CD4-positive, alpha-beta T cell treated with Interleukin-10 for 1 hour (primary cell): Measurements from ENCODE around the gene FPR2.
A peak's percentile ranks its signal among the peaks of the same experiment; 100 is the strongest.
"Not testable (repeated sequence)": the region's sequence is repeated elsewhere in the genome, so short reads cannot be mapped to it uniquely, and the experiment has no call there.

Experiments used
- DNase-seq: peaks from one replicate; pipeline ENCODE4 v3.0.0-alpha.2; 2020

FPR2 gene

DNA sequence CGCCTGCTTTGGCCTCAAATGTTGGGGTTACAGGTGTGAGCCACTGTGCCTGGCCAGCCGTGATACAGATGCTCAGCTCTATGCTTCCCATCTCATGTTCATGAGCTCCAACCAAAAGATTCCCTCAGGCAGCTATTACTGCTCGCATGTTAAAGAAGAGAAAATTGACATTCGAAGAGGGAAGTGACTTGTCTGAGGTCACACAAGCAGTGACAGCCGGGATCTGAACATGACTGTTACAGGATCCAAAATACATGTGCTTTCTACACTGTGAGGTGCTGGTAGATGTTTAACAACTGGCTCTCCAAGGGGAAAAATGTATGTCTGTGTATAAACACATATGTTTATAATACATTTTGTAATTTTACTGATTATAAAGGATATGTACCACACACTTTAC is 20.6 kb upstream of the FPR2 start:
- no peak for DNase-seq

DNA sequence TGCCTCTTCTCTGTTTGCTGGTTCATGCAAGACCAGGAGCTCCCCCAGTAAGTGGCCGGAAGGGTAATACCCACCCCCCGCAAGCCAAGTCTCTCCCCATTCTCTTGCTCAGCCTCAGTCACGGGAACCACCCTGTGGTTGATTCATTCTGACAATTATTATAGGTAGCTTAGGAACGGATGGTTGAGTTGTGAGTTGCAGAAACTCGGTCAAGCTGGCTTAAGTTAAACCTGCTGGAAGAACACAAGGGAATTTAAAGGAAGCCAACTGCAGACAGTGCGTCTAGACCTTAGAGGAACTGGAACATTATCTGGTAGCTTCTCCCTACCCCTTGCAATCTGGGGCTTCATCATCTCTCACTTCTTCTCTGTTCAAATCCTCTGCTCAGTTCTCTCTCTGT is 18.2 kb upstream of the FPR2 start:
- DNase-seq = no peak

- no peak for DNase-seq
These were observed 17.6 kb upstream of the FPR2 start for GRCh38 chr19:51743405-51743804.

DNA sequence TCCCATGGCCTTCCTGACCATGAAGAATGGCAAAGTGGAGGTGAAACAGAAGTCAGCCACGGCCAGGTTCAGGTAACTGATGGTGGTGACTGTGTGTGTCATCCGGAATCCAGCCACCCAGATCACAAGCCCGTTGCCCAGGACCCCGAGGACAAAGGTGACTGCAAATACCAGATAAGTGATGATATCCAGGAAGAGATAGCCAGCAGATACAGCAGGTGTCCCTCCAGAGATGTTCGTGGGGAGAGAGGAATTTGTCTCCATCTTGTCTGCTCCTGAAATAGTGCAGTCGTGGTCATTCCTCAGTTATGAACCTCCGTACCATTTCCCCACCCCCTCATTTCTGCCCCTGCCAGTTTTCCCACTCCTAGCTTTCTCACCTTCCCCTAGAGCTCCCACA is 14.2 kb upstream of the FPR2 start:
- DNase-seq = no peak

DNA sequence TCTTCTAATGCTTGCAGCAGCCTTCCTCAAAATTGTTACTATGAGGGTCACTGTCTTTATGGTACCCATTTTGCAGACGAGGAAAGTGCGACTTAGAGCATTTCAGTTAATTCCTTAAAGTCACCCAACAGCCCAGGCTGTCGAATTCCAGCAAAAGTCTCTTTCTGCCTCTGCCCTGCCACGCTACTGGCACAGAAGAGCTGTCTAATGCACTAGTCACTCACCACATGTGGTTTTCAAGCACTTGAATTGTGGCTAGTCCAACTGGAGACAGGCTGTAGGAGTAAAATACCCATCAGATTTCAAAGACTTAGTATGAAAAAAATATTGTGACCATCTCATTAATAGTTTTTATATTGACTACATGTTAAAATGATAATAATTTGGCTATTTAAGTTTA is 11.0 kb upstream of the FPR2 start:
- DNase-seq = no peak

- DNase-seq = no peak
These were observed 10.4 kb upstream of the FPR2 start for GRCh38 chr19:51750400-51751094.

- DNase-seq = no peak
These were observed 9.3 kb upstream of the FPR2 start, which contains the start of gene FPR1 for GRCh38 chr19:51751655-51752054. Gene FPR1 (minus strand): TSS chr19:51751878. CDS start chr19:51746994, 4,884 bp downstream.

DNA sequence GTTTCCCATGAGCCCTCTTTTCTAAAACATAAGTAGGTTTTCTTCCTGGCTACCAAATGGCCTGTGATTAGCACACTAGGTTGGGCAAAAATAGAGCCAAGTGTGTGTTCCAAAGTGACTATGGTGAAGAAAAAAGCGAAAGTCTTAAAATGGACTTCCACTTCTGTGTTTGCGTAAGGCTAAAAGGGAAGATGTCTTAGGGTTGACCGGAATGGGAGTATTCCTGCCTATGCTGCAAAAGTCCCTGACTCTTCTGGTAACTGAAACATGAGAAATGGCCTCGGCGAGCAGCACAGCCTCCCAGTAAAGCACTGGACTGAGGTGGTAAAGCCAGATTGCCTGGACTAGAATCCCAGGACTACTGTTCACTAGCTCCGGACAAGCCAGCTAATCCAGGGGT is 6.9 kb upstream of the FPR2 start:
- DNase-seq = peak; percentile 18

DNA sequence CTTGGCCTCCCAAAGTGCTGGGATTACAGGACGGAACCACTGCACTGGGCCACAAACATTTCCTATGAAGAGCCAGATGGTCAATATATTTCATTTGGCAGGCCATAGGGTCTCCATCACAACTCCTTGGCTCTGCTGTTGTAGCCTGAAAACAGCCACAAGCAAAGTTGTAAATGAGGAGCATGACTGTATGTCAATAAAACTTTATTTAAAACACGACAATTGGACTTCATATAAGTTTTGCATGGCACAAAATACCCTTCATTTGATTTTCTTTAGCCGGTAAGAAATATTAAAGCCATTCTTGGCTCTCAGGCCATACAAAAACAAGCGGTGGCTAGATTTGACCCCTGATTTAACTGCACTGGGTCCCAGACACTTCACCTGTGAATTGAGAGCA is 6.2 kb upstream of the FPR2 start:
- DNase-seq = no peak

- no peak for DNase-seq
These were observed 5.4 kb upstream of the FPR2 start for GRCh38 chr19:51755571-51755970.

- DNase-seq = no peak
These were observed 716 bp downstream of the FPR2 start for GRCh38 chr19:51761696-51762095.

DNA sequence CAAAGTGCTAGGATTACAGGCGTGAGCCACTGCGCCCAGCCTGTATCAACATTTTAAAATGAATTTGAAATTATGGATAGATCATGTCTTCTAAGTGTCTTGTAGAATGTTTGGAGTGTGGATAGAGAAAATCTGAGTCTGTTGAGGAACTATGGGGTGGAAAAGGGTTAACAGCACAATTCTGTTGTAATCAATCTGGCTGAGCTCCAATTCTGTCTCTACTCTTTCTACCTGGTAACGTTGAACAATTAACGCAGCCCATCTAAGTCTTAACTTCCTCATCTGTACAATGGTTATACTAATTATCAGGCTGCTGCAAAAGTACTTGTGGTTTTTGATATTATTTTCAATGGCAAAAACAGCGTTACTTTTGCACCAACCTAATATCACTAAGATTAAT is 4.1 kb downstream of the FPR2 start:
- no peak for DNase-seq

DNA sequence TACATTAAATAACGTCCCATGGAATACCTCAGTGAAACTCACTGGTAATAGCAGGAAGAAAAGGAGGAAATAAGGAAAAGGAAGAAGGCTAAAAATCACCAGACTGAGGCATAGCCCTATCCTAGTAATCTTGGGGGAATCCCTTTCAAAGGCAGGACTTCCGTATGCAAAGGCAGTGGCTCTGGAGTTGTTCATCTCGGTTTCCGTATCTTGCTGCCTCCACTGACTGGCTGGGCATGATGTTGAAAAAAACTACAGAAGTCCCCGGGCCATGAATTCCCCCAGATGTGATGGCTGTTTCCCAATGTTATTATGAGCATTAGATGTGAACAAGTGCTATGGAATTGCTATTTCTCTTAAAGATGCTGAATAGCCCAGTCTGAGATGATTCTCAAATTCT is 5.5 kb downstream of the FPR2 start:
- no peak for DNase-seq

- DNase-seq = peak; percentile 15
These were observed 10.6 kb downstream of the FPR2 start for GRCh38 chr19:51771376-51772130.

DNA sequence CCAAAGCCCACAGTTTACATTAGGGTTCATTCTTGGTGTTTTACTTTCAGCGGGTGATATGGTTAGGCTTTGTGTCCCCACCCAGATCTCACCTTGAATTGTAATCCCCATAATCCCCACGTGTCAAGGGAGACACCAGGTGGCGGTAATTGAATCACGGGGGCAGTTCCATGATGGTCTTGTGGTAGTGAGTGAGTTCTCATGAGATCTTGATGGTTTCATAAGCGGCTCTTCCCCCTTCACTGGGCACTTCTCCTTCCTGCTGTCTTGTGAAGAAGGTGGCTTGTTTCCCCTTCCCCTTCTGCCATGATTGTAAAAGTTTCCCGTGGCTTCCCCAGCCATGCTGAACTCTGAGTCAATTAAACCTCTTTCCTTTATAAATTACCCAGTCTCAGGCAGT is 12.0 kb downstream of the FPR2 start:
- no peak for DNase-seq

DNA sequence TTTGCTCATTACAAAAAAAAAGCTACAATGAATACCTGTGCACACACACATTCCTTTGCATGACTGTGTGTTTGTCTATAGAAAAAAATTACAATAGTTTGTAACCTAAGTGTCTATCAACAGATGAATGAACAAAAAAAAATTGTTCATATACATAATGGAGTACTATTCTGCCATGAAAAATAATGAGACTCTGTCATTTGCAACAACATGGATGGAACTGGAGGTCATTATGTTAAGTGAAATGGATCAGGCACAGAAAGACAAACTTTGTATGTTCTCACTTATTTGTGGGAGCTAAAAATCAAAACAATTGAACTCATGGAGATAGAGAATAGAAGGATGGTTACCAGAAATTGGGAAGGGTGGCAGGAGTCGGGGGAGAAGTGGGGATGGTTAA is 15.6 kb downstream of the FPR2 start:
- DNase-seq = not testable (repeated sequence)

- peak; percentile 46 for DNase-seq
These were observed 16.8 kb downstream of the FPR2 start for GRCh38 chr19:51777570-51778462.

DNA sequence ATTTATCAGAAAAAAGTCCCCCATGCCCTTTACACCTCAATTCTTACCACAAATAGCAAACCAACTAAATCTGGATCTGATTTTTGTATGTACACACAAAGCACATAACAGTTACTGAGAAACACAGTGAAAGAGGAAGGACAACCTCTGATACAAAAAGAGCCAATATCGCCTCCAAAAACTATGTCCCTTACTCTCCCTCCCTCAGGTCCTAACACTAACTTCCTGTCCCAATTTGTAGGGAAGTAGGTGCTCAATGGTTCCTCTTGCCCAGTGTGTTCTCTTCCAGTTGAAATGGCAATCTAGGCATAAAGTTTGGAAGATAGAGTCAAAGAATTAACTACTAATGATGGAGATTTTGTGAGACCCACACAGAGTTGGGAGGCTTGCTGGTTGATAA is 18.2 kb downstream of the FPR2 start:
- DNase-seq = no peak

DNA sequence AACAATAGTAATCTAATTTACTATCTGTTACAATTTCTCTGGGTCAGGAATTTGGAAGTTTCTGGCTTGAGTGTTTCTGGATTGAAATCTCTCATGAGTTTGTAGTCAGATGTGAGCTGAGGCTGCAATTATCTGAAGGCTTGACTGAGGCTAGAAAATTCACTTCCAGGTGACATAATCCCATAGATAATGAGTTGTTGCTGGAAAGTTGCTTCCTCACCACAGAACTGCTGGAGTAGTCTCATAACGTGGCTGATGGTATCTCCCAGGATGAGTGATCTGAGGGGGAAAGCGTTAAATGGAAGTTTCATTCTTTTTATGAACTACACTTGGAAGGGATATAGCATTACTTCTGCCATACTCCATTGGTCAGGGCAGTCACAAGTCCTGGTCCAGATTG is 18.7 kb downstream of the FPR2 start:
- no peak for DNase-seq

- DNase-seq = no peak
These were observed 19.3 kb downstream of the FPR2 start for GRCh38 chr19:51780270-51780669.

- no peak for DNase-seq
These were observed 21.0 kb downstream of the FPR2 start for GRCh38 chr19:51781999-51782398.

DNA sequence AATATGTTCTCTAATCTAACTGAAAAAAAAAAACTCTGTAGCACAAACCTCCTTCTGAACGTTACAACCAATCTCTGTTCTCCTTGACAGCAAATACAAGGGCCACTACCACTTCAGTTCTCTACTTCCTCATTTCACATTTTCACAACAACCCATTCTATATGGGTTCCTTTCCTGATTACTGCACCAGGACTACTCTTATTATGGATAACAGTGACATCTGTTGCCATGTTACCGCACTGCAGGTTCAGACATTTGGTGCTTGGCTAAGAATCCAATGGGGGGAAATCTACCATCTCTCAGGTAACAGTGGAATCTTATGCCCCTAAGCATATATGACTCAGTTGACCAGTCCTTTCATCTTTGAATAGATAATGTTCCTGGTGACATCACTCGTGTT is 22.4 kb downstream of the FPR2 start:
- DNase-seq = no peak

- DNase-seq = no peak
These were observed 23.3 kb downstream of the FPR2 start for GRCh38 chr19:51784109-51784785.
